Stimulated activated CD4-positive, alpha-beta T cell treated with anti-CD3 and anti-CD28 coated beads, TNF-alpha, amount 100 ng/mL, for 48 hours (primary cell): Measurements from ENCODE around the gene RGS7.
"Not testable (repeated sequence)": the region's sequence is repeated elsewhere in the genome, so short reads cannot be mapped to it uniquely, and the experiment has no call there.

ENCODE experiments used
- DNase-seq, 3 donors: peaks; one replicate each; pipeline ENCODE4 v3.0.0-alpha.2; 2020; ENCODE audit warnings: low read depth in 3 of 3

Gene RGS7

GRCh38 chr1:241272828-241273227, 84.2 kb downstream of the RGS7 start:
- DNase-seq, result no peak

GRCh38 chr1:241271427-241271826, 85.6 kb downstream of the RGS7 start:
- DNase-seq, result no peak

DNA sequence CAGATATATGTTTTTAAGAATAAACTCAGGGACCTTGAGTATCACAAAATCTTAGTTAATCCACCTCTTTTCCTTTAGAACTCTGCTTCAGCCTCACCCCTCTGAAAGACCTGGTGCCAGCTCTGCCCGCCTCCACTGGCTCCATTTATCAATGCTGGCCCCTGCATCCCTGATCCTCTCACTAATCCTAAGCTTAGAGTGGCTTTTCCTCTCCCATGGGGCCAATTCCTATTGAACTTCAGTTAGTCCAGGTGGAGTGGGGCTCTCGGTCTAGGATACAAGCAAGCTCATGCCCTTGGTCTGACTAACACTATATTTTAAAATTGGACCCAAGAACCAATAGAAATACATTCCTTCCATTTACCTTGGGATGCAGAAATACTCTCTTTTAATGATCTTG, 87.0 kb downstream of the RGS7 start:
- DNase-seq, result no peak

DNA sequence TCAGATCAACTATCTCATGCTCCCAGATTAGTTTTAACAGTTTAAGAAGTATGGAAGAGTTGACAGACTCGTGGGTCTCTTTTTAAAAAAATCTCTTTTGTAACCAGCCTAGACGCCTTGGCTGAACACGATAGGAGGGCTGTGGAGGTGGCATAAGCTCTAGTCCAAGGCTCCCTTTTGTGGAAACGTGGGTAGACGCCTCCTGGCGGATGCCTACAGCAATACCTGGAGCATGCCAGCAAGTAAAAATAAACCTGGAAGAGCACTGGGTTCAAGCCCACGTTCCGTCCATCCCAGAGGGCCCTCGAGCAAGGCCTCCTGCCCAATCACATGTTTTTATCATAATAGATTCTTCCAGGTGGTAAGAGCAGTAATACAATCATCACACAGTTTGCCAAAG, 87.9 kb downstream of the RGS7 start:
- no peak for DNase-seq

DNA sequence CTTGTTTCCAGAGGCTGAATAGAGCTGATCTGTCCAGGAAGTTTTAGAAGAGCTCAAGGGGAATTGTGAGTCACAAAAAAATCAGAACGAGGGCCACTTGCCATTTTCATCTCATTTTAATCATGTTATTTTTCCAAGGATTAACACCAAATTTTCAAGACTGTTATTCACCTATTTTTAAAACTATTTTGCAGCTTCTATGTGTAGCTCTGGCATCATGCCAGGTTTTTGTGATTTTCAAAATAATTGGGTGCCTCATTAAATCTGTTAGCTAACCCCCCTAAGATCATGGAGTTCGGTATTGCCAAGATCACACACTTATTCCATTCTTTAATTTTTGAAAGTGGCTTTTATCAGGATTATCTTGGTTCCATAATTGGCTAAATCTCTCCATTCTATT, 90.9 kb downstream of the RGS7 start:
- no peak for DNase-seq

GRCh38 chr1:241265428-241265827, 91.6 kb downstream of the RGS7 start:
- no peak for DNase-seq

DNA sequence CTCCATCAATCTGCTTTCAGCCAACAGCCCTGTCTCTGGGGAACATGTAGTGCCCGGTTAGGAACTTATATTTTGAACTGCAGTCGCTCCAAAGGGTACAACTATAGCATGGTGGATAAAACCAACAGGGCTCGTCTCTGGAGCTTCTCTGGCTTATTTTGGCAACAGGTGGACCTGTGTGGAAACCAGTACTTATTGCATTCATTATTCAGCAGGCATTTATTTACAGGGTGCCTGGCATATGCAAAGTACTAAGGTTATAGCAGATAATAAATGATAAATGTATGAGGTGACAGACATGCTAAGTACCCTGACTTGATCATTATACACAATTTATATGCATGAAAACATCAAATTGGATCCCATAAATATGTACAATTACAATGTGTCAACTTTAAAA, 93.7 kb downstream of the RGS7 start:
- DNase-seq, result no peak

DNA sequence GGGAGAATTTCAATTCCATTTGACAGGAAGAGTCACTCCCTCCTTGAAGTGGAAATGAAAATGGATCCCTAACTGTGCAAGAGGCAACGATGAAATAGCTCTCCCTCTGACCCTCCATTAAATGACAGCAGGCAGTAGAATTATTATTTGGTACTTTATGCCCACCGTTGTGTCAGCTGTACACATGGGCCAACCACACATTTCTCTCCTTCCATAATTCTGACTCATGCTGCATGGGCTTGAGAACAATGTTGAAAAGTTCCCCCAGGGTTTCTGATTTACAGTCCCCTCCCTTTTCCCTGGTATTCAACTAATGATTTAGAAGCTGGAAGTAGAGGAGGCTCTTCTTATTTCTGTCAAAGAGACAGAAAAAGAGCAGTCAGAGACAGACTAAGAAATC, 103.5 kb downstream of the RGS7 start:
- no peak for DNase-seq

- DNase-seq, result no peak
These were observed 106.5 kb downstream of the RGS7 start for GRCh38 chr1:241250465-241250864.

DNA sequence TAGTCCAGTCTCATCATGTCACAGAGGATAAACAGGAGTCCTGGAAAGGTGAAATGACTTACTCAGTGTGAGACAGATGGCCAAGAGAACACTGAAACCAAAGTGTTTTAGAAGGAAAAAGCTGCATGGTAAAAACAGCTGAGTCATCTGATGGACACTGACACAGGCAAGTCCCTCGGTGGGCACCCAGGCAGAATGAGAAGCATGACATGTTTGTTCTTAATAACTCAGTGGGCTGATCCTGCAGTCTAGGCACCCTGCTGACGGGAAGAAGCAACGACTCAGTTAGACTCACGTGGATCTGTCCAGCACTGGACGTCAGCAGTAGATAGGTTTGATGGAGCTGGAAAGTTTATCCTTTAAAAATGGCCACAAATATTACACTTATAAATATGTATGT, 116.9 kb downstream of the RGS7 start:
- no peak for DNase-seq

GRCh38 chr1:241237873-241238272, 119.1 kb downstream of the RGS7 start:
- no peak for DNase-seq

GRCh38 chr1:241235256-241235897, 121.6 kb downstream of the RGS7 start:
- no peak for DNase-seq

DNA sequence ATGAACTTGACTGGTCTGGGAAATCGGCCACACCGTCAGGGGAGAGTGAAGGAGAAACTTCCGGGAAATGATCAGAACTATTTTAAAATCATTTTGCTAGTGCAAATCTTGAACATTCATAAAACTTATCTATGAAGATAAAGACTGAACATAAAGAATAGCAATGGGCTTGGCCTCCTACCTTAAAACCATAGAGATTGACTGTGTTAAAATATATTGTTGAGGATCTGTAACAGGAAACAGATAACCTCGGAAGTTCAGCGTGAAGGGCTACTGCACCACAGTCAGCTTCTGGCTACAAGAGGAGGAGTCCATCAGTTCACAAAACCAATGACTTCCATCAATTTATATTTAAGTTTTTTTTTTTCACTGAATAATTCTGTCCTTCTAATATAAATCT, 127.3 kb downstream of the RGS7 start:
- no peak for DNase-seq

- no peak for DNase-seq
These were observed 127.8 kb downstream of the RGS7 start for GRCh38 chr1:241229216-241229615.

- no peak for DNase-seq
These were observed 128.7 kb downstream of the RGS7 start for GRCh38 chr1:241228339-241228738.

DNA sequence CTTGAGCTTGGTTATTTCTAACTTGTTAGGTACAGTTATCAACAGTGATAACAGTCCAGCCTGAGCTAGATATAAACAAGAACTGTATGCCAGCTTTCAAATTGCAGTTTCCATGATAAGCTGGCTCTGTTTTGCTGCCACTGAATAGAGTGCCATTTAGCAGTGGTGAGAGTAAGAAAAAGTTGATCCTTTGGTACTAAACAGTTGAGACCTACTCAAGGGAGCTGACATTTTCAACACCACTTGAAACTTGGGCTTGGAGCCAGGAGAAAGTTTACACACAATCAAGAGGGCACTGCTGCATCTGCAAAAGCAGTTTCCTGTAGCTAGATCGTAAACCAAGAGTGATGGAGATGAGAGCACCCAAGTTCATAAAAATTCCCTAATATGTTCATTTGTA, 131.3 kb downstream of the RGS7 start:
- DNase-seq, result no peak

GRCh38 chr1:241224189-241224588, 132.8 kb downstream of the RGS7 start:
- not testable (repeated sequence) for DNase-seq

GRCh38 chr1:241222813-241223212, 134.2 kb downstream of the RGS7 start:
- not testable (repeated sequence) for DNase-seq

DNA sequence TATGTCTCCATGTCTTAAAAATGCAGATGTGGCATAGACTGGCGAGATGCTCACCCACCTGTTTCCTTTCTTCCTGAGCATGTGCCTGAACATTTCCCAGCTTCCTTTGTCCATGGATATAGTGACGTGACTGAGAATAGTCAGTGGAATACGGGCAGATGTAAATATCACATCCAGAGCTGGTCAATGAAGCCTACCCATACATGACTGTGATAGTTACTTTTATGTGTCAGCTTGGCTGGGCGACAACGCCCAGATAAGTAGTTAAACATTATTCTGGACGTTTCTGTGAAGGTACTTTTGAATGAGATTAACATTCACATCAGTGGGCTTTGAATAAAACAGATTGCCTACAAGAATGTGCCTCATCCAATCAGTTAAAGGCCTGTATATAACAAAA, 135.7 kb downstream of the RGS7 start:
- no peak for DNase-seq

- not testable (repeated sequence) for DNase-seq
These were observed 136.1 kb downstream of the RGS7 start for GRCh38 chr1:241220913-241221312.

- DNase-seq, result no peak
These were observed 137.6 kb downstream of the RGS7 start for GRCh38 chr1:241219449-241219848.

DNA sequence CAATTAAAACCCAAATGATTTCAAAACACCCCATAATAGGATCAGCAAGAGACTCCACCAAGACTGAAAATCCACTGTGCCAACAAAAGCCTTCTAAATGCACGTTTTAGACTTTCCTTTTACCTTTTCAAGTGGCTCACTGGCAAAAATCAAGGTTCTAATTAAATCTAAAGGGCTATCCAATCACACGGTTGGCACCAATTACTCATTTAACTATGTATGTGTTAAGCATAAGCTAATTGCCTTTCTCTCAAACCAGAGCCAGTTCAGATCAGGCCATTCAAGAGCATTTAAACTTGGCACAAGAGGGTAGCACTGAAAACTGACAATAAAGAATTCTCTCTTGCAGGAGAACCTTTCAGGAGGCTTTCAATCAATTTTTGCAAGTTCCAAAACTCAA, 139.5 kb downstream of the RGS7 start:
- DNase-seq, result no peak

DNA sequence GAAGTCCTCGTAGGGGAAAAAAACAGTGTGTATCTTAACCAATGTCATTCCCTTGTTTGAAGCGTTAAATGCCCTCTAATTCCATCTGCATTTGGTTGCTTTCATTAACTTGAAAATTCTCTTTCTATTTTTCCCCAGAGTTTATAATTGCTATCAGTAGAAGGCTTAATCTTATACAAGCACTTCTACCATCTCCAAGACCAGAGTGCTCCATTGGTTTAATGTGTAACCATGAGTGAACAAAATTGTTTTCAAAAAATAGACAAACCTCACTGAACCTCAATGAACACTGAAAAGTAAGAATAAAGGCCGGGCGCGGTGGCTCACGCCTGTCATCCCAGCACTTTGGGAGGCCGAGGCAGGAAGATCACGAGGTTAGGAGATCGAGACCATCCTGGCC, 141.3 kb downstream of the RGS7 start:
- DNase-seq, result no peak

DNA sequence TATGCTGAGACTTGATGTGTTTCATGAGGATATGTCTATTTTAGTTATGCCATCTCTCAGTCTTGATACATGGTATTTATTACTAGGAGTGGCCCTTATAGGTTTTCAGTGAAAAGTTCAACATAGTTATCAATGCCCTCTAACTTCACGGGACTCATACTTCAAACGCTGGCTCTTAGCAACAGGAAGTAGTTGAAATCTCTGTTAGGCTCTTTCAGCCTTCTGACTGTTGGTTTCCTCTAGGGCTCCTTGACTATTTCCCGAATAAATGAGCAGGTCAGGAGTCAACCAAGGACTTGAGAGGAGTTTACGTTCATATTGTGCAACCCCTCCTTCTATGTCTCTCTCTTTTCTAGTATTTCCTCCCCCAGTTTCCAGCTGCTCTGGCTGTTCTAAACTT, 141.8 kb downstream of the RGS7 start:
- DNase-seq, result no peak
